SU-DHL-6 (cell line): Measurements from ENCODE around the gene ZMIZ1.

Source experiments
- EZH2phosphoT487 ChIP-seq: fragments of 200-600 bp; sonication (generic), shearing (Covaris generic); conservative IDR thresholded peaks from 2 replicates; pipeline ENCODE4 v1.6.1; 2018; ENCODE audit warnings: mild to moderate bottlenecking, antibody characterized with exemption, low read length, moderate library complexity, mixed read lengths
- TF ChIP-seq, protein P1 (sequence below): fragments of 200-600 bp; sonication (generic); IDR thresholded peaks from one replicate; pipeline ENCODE4 v1.5.1; 2017; ENCODE audit warnings: antibody characterized with exemption, mild to moderate bottlenecking, low read length, moderate library complexity; ENCODE audit not compliant: insufficient read depth, poor library complexity, severe bottlenecking

DNA sequence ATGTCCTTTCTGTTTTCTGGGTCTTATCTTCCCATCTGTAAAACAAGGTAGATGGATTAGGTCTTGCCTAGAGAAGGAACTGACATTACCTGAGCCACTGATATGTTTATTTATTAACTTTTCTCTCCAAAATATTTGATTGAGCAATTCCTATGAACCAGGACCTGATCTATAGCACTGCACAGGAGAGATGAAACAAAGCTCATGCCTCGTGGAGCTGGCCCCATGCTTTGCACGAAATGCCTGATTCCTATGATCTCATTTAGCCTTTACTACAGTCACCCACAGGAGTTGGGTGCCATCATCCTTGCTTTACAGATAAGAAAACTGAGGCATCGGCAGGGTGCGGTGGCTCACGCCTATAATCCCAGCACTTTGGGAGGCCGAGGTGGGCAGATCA lies 48.2 kb upstream of the ZMIZ1 start:
- TF ChIP-seq, protein P1, sequence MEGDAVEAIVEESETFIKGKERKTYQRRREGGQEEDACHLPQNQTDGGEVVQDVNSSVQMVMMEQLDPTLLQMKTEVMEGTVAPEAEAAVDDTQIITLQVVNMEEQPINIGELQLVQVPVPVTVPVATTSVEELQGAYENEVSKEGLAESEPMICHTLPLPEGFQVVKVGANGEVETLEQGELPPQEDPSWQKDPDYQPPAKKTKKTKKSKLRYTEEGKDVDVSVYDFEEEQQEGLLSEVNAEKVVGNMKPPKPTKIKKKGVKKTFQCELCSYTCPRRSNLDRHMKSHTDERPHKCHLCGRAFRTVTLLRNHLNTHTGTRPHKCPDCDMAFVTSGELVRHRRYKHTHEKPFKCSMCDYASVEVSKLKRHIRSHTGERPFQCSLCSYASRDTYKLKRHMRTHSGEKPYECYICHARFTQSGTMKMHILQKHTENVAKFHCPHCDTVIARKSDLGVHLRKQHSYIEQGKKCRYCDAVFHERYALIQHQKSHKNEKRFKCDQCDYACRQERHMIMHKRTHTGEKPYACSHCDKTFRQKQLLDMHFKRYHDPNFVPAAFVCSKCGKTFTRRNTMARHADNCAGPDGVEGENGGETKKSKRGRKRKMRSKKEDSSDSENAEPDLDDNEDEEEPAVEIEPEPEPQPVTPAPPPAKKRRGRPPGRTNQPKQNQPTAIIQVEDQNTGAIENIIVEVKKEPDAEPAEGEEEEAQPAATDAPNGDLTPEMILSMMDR = no peak
- TF ChIP-seq EZH2phosphoT487 = no peak
